ENCODE results near the gene DUOX1. TPM values are rescaled to one million over a fixed set of nuclear protein-coding genes. Genes with fewer than 3 reads are reported as not detected.

DUOX1 gene
- total and polyA plus RNA-seq, 4 donors: under 0.01 to 7.1 (median 1.7) TPM

DNA sequence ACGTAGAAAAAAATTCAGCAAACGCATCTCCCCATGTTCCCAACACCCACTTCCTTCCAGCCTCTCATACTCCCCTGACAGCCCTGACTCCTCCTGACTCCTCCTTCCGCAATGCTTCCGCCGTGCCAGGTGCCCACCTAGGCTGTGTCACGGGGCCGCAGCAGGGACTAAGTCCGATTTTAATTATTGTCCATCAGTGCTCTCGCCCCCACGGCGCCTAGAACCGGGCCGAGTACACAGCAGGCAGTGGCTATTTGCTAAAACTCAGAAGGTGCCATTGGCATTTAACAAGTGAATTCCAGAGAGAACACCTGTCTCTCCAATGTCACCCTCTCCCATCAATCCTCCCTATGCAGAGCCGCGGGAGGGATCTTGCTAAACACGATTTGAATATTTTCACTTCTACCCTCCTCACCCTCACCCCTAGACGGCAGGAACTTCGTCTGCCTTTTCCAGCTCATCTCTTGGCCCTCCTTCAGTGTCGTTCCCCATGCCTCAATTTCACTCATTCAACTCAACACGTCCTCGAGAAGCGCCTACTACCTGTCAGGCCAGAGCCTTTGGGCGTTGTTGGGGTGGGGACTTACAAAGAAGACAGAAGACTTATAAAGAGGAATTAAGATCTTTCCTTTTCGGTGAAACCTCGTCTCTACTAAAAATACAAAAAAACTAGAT, 69.5 kb downstream of the DUOX1 start:
- under 1% methylated on average over 18 of the region's 25 CpGs for WGBS (ENCODE audit: insufficient coverage)
- peak overlapping the region; percentile 76 for H3K4me3 ChIP-seq (ENCODE audit: low read depth, low read length)
- DNase-seq (ENCODE audit: low read depth in 4 of 6, low spot score in 6 of 6): peak in 3 of 6 donors; percentile 53 to 84 (median 77)
- no peaks in the 10 kb centered on the region for H3K9me3 ChIP-seq (ENCODE audit: control insufficient read depth, insufficient read depth, low read length)
- H3K36me3 ChIP-seq (ENCODE audit: control insufficient read depth, insufficient read depth, low read length): no peaks in the 10 kb centered on the region
- peaks cover 23% of the 10 kb centered on the region for H3K4me1 ChIP-seq (ENCODE audit: control insufficient read depth, insufficient read depth, low read length)
- no peaks in the 10 kb centered on the region for H3K27me3 ChIP-seq (ENCODE audit: control insufficient read depth, insufficient read depth, low read length)
- H3K27ac ChIP-seq (ENCODE audit: low read depth, low read length): peak overlapping the region; percentile 99

GRCh38 chr15:45200001-45200798, 70.4 kb downstream of the DUOX1 start:
- H3K4me1 ChIP-seq (ENCODE audit: control insufficient read depth, insufficient read depth, low read length): peaks cover 23% of the 10 kb centered on the region
- no peaks in the 10 kb centered on the region for H3K36me3 ChIP-seq (ENCODE audit: control insufficient read depth, insufficient read depth, low read length)
- no peaks in the 10 kb centered on the region for H3K27me3 ChIP-seq (ENCODE audit: control insufficient read depth, insufficient read depth, low read length)
- peak overlapping the region; percentile 99 for H3K27ac ChIP-seq (ENCODE audit: low read depth, low read length)
- peak overlapping the region; percentile 76 for H3K4me3 ChIP-seq (ENCODE audit: low read depth, low read length)
- no peaks in the 10 kb centered on the region for H3K9me3 ChIP-seq (ENCODE audit: control insufficient read depth, insufficient read depth, low read length)
- DNase-seq (ENCODE audit: low read depth in 4 of 6, low spot score in 6 of 6): peak; percentile 87 to 99 (median 92)
- whole genome bisulfite sequencing (ENCODE audit: insufficient coverage): 0% methylated on average over 29 of the region's 34 CpGs

GRCh38 chr15:45200799-45201556, 71.2 kb downstream of the DUOX1 start:
- peaks cover 23% of the 10 kb centered on the region for H3K4me1 ChIP-seq (ENCODE audit: control insufficient read depth, insufficient read depth, low read length)
- WGBS (ENCODE audit: insufficient coverage): under 1% methylated on average over 31 of the region's 34 CpGs
- peak overlapping the region; percentile 99 for H3K27ac ChIP-seq (ENCODE audit: low read depth, low read length)

GRCh38 chr15:45201557-45201859, 71.7 kb downstream of the DUOX1 start:
- H3K4me3 ChIP-seq (ENCODE audit: low read depth, low read length): peak overlapping the region; percentile 76
- H3K27ac ChIP-seq (ENCODE audit: low read depth, low read length): peak overlapping the region; percentile 99
- WGBS (ENCODE audit: insufficient coverage): no CpG with 5 or more reads among the region's 3 CpGs

More at GRCh38 chr15:45200799-45201556, 71.2 kb downstream of the DUOX1 start:
- Histone ChIP-seq H3K27me3 (ENCODE audit: control insufficient read depth, insufficient read depth, low read length) (no peaks in the 10 kb centered on the region), H3K9me3 (ENCODE audit: control insufficient read depth, insufficient read depth, low read length) (no peaks in the 10 kb centered on the region), H3K4me3 (ENCODE audit: low read depth, low read length) (peak overlapping the region; percentile 76), H3K36me3 (ENCODE audit: control insufficient read depth, insufficient read depth, low read length) (no peaks in the 10 kb centered on the region)
- peak; percentile 65 to 94 (median 82) for DNase-seq (ENCODE audit: low read depth in 4 of 6, low spot score in 6 of 6)

DNA sequence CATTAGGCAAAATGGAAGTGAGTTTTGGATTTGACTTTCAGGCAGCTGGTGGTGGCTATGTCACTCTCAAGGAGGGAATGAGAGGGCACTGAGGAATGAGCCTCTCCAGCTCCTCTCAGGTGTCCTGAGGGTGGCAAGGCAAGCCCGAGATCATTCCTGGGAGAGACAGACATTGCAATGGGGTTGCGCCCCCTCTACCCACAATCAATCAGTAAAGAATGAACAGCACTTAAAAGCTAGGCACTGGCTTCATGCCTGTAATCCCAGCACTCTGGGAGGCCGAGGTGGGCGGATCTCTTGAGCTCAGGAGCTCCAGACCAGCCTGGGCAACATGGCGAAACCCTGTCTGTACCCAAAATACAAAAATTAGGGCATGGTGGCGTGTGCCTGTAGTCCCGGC, 72.1 kb downstream of the DUOX1 start:
- DNase-seq (ENCODE audit: low read depth in 4 of 6, low spot score in 6 of 6): no peak
- no peak overlapping the region for H3K27ac ChIP-seq (ENCODE audit: low read depth, low read length)
- no peaks in the 10 kb centered on the region for H3K36me3 ChIP-seq (ENCODE audit: control insufficient read depth, insufficient read depth, low read length)
- H3K4me3 ChIP-seq (ENCODE audit: low read depth, low read length): no peak overlapping the region
- H3K4me1 ChIP-seq (ENCODE audit: control insufficient read depth, insufficient read depth, low read length): peaks cover 23% of the 10 kb centered on the region
- H3K9me3 ChIP-seq (ENCODE audit: control insufficient read depth, insufficient read depth, low read length): no peaks in the 10 kb centered on the region
- WGBS (ENCODE audit: insufficient coverage): 72% methylated on average over 4 of the region's 7 CpGs
- H3K27me3 ChIP-seq (ENCODE audit: control insufficient read depth, insufficient read depth, low read length): no peaks in the 10 kb centered on the region

More at GRCh38 chr15:45201557-45201859, 71.7 kb downstream of the DUOX1 start:
- no peaks in the 10 kb centered on the region for H3K36me3 ChIP-seq (ENCODE audit: control insufficient read depth, insufficient read depth, low read length)
- DNase-seq (ENCODE audit: low read depth in 4 of 6, low spot score in 6 of 6): no peak
- peaks cover 23% of the 10 kb centered on the region for H3K4me1 ChIP-seq (ENCODE audit: control insufficient read depth, insufficient read depth, low read length)
- H3K9me3 ChIP-seq (ENCODE audit: control insufficient read depth, insufficient read depth, low read length): no peaks in the 10 kb centered on the region
- no peaks in the 10 kb centered on the region for H3K27me3 ChIP-seq (ENCODE audit: control insufficient read depth, insufficient read depth, low read length)

DNA sequence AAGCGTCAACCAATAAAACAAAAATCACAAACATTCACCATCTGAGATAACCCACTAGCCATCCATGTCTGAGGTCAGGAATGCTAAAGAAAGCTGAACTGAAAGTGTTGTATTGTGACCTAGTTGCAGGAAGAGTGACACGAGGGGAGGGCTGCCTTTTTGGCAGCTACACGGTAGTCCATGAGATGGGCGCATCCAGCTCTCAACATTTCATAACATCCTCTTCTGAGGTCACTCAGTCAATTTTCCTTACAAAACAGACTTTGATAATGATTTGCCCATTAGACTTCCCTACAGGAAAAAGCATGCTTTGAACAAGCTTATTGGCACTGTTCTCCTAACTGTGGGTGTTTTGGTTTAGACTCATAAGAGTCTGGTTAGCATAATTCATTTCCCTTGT, 73.4 kb downstream of the DUOX1 start:
- no peak overlapping the region for H3K4me3 ChIP-seq (ENCODE audit: low read depth, low read length)
- H3K27ac ChIP-seq (ENCODE audit: low read depth, low read length): no peak overlapping the region
- H3K36me3 ChIP-seq (ENCODE audit: control insufficient read depth, insufficient read depth, low read length): no peaks in the 10 kb centered on the region
- no peaks in the 10 kb centered on the region for H3K27me3 ChIP-seq (ENCODE audit: control insufficient read depth, insufficient read depth, low read length)
- WGBS (ENCODE audit: insufficient coverage): 80% methylated on average over 2 of the region's 4 CpGs
- H3K9me3 ChIP-seq (ENCODE audit: control insufficient read depth, insufficient read depth, low read length): no peaks in the 10 kb centered on the region
- H3K4me1 ChIP-seq (ENCODE audit: control insufficient read depth, insufficient read depth, low read length): peaks cover 23% of the 10 kb centered on the region
- no peak for DNase-seq (ENCODE audit: low read depth in 4 of 6, low spot score in 6 of 6)

GRCh38 chr15:45205192-45205591, 75.4 kb downstream of the DUOX1 start:
- H3K36me3 ChIP-seq (ENCODE audit: control insufficient read depth, insufficient read depth, low read length): no peaks in the 10 kb centered on the region
- peak in 2 of 6 donors; percentile 67 to 71 for DNase-seq (ENCODE audit: low read depth in 4 of 6, low spot score in 6 of 6)
- 0% methylated on average over 1 of the region's 2 CpGs for WGBS (ENCODE audit: insufficient coverage)
- H3K9me3 ChIP-seq (ENCODE audit: control insufficient read depth, insufficient read depth, low read length): no peaks in the 10 kb centered on the region
- H3K27me3 ChIP-seq (ENCODE audit: control insufficient read depth, insufficient read depth, low read length): no peaks in the 10 kb centered on the region
- no peak overlapping the region for H3K4me3 ChIP-seq (ENCODE audit: low read depth, low read length)
- H3K27ac ChIP-seq (ENCODE audit: low read depth, low read length): no peak overlapping the region
- H3K4me1 ChIP-seq (ENCODE audit: control insufficient read depth, insufficient read depth, low read length): peaks cover 9% of the 10 kb centered on the region

- H3K4me3 ChIP-seq (ENCODE audit: low read depth, low read length): no peak overlapping the region
- peaks cover 2% of the 10 kb centered on the region for H3K27me3 ChIP-seq (ENCODE audit: control insufficient read depth, insufficient read depth, low read length)
- no peaks in the 10 kb centered on the region for H3K9me3 ChIP-seq (ENCODE audit: control insufficient read depth, insufficient read depth, low read length)
- H3K27ac ChIP-seq (ENCODE audit: low read depth, low read length): no peak overlapping the region
- DNase-seq (ENCODE audit: low read depth in 4 of 6, low spot score in 6 of 6): no peak
- no CpG with 5 or more reads among the region's 1 CpG for WGBS (ENCODE audit: insufficient coverage)
- H3K36me3 ChIP-seq (ENCODE audit: control insufficient read depth, insufficient read depth, low read length): no peaks in the 10 kb centered on the region
- no peaks in the 10 kb centered on the region for H3K4me1 ChIP-seq (ENCODE audit: control insufficient read depth, insufficient read depth, low read length)
These were observed 82.7 kb downstream of the DUOX1 start for GRCh38 chr15:45212493-45212892.
